Ascending aorta (tissue), 2 donors: ENCODE measurements around the gene ZNF653. TPM values are rescaled to one million over a fixed set of nuclear protein-coding genes. Genes with fewer than 3 reads are reported as not detected.

Source experiments
- DNase-seq, 2 donors: peaks; one replicate each; pipeline ENCODE4 v3.0.0-alpha.2; 2019; ENCODE audit warnings: low spot score in 2 of 2
- H3K27ac ChIP-seq, 2 donors: fragments of 200-600 bp; sonication (generic); one replicate each; pipeline ENCODE4 v1.5.1; 2016 to 2017; ENCODE audit warnings: mild to moderate bottlenecking in 1 of 2
- H3K27me3 ChIP-seq: fragments of 200-600 bp; sonication (generic); one replicate; pipeline ENCODE4 v1.5.1; 2017
- H3K36me3 ChIP-seq, 2 donors: fragments of 200-600 bp; sonication (generic); one replicate each; pipeline ENCODE4 v1.5.1; 2016
- H3K4me1 ChIP-seq, 2 donors: fragments of 200-600 bp; sonication (generic); one replicate each; pipeline ENCODE4 v1.5.1; 2016 to 2017; ENCODE audit warnings: mild to moderate bottlenecking in 1 of 2
- H3K4me3 ChIP-seq, 2 donors: fragments of 200-600 bp; sonication (generic); one replicate each; pipeline ENCODE4 v1.5.1; 2016 to 2017; ENCODE audit warnings: mild to moderate bottlenecking in 1 of 2
- H3K9me3 ChIP-seq, 2 donors: fragments of 200-600 bp; sonication (generic); one replicate each; pipeline ENCODE4 v1.5.1; 2016
- intact Hi-C: fragments of 100-400 bp; cut with DNase I; formaldehyde crosslinking; loops from one replicate; pipeline ENCODE4 v1.15.1; 2023
- total RNA-seq: library from RNA; depleted of rRNA; stranded (reverse); fragments of >200 nt; gene quantifications from one replicate; pipeline ENCODE4 v1.1.0, GENCODE V29; 2016
- TF ChIP-seq, protein P1 (sequence below), 3 experiments: fragments of 200-600 bp in 2 of 3; fragments of 450-650 bp in 1 of 3; sonication (generic) in 2 of 3; IDR thresholded peaks; one replicate each; pipeline ENCODE4 v1.5.1; 2016 to 2019; ENCODE audit warnings: antibody characterized with exemption in 3 of 3, mild to moderate bottlenecking in 1 of 3, moderate library complexity in 1 of 3

Gene ZNF653
- total RNA-seq, 1 donor from 2014 or later: 7.6 TPM

DNA sequence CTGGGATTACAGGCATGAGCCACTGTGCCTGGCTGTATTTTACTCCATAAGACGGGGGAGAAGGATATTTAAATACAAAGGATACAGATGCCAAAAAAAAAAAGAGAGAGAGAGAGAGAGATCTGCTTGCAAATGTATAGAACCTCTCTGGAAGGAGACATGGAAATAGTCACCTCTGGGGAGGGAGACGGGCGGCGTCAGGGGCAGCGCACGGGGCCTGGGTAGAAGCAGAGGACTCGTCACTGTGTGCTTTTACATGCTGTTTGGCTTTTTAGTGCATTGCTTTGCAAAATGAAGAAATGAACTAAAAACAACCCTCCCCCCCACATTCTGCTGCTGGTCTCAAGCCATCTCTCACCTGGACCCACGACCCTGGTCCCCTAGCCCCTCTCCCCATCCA, 4.8 kb upstream of the ZNF653 start:
- Histone ChIP-seq H3K36me3 (peaks cover 8 to 22% of the 10 kb centered on the region in 2 donors), H3K27ac (no peak overlapping the region)

DNA sequence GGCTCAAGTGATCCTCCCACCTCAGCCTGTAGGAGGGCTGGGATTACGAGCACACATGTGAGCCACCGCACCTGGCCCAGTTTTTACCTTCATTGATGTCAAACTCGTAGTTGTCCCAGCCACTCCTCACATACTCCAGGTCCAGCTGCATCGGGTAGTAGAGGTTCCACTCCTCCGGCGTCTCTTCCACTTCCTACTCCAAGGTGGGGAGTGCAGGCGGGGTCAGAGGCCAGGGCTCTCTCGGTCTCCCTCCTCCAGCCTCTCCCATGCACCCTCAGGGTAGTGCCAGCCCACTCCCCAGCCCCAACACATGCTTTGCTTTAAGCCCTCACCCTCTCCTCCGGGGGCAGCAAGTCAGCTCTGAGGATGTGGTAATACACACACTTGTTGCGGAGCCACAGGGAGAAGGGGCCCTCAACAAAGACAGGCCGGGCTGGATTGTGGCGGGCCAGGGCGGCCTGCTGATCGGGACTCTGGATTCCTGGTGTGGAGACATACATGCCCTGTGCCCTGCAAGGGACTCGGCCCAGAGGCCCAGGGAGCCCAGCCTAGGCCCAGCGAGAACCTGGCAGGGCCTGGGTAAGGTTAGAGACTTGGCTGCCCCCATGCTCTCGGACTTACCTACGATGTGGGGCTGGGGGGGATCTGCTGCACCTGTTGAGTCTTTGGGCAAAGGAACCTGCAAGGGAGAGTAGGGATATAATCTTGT, 1.9 kb upstream of the ZNF653 start:
- intact Hi-C loops: loop anchor here (5.0 kb wide), 1 partner anchor 125 kb away; the partner anchor contains the start of gene EPOR
- Histone ChIP-seq H3K27ac (no peak overlapping the region), H3K9me3 (no peaks in the 10 kb centered on the region), H3K27me3 (no peaks in the 10 kb centered on the region), H3K36me3 (peaks cover 2 to 10% of the 10 kb centered on the region in 2 donors), H3K4me3 (no peak overlapping the region), H3K4me1 (peaks cover 2 to 6% of the 10 kb centered on the region in 2 donors)
- TF ChIP-seq, protein P1, sequence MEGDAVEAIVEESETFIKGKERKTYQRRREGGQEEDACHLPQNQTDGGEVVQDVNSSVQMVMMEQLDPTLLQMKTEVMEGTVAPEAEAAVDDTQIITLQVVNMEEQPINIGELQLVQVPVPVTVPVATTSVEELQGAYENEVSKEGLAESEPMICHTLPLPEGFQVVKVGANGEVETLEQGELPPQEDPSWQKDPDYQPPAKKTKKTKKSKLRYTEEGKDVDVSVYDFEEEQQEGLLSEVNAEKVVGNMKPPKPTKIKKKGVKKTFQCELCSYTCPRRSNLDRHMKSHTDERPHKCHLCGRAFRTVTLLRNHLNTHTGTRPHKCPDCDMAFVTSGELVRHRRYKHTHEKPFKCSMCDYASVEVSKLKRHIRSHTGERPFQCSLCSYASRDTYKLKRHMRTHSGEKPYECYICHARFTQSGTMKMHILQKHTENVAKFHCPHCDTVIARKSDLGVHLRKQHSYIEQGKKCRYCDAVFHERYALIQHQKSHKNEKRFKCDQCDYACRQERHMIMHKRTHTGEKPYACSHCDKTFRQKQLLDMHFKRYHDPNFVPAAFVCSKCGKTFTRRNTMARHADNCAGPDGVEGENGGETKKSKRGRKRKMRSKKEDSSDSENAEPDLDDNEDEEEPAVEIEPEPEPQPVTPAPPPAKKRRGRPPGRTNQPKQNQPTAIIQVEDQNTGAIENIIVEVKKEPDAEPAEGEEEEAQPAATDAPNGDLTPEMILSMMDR (IDR thresholded peaks at IDR 0.05): no peak
- DNase-seq: no peak

More for the DNA sequence above, 4.8 kb upstream of the ZNF653 start:
- H3K4me3 ChIP-seq: no peak overlapping the region
- TF ChIP-seq, protein P1 (IDR thresholded peaks at IDR 0.05): no peak
- H3K9me3 ChIP-seq: no peaks in the 10 kb centered on the region
- intact Hi-C loops: no loop called here
- H3K27me3 ChIP-seq: no peaks in the 10 kb centered on the region
- no peak for DNase-seq
- peaks cover 0 to 3% of the 10 kb centered on the region in 2 donors for H3K4me1 ChIP-seq

DNA sequence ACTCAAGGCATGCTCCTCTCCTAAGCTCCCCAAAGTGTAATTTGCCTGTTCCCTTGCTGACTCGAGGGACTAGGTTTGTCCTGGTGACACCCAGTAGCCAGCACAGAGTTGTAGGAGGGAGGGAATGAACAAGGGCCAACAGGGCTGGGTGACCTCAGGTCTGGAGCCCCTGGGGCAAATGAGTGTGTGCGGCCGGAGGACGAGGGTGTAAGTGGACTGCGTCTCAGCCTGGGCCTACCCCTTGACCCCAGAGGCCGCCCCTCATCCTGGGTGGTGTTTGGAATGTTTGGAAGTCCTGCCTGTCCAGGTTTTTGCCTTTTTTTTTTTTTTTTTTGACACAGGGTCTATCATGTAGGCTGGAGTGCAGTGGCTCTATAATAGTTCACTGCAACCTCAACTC, 1.3 kb upstream of the ZNF653 start:
- Histone ChIP-seq H3K27me3 (no peaks in the 10 kb centered on the region), H3K27ac (no peak overlapping the region), H3K36me3 (peaks cover 0 to 5% of the 10 kb centered on the region in 2 donors), H3K4me1 (peaks cover 2 to 6% of the 10 kb centered on the region in 2 donors), H3K4me3 (no peak overlapping the region), H3K9me3 (no peaks in the 10 kb centered on the region)
- intact Hi-C loops: loop anchor here (5.0 kb wide), 1 partner anchor 125 kb away; the partner anchor contains the start of gene EPOR
- TF ChIP-seq, protein P1 (IDR thresholded peaks at IDR 0.05): no peak
- no peak for DNase-seq

DNA sequence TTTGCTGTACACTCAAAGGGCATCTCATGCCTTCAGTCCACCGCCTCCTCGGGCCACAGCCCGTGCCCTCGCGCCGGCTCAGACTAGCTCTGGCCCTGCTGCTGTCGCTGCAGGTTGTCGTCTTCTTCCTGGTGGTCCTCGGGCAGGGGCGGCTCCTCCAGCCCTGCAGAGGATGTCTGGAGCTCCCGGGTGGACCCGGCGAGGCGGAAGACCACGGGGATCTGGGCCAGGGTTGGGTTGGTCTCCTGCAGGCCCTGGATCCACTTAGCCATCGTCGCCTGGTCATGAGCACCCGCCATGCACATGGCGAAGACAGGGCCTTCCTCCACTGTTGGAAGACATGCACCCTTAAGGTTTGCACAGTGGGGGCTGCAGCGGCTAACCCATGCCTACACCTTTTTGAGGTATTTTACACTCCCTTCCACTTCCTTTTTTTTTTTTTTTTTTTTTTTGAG, 489 bp upstream of the ZNF653 start:
- Histone ChIP-seq H3K27ac (peak overlapping the region; percentile 95 to 97), H3K4me3 (peak overlapping the region; percentile 84 to 94), H3K27me3 (no peaks in the 10 kb centered on the region), H3K9me3 (no peaks in the 10 kb centered on the region), H3K36me3 (peaks cover 0 to 2% of the 10 kb centered on the region in 2 donors), H3K4me1 (peaks cover 2 to 6% of the 10 kb centered on the region in 2 donors)
- TF ChIP-seq, protein P1 (IDR thresholded peaks at IDR 0.05): no peak
- intact Hi-C loops: loop anchor here (5.0 kb wide), 1 partner anchor 124 kb away; the partner anchor contains the start of gene EPOR
- DNase-seq: no peak

DNA sequence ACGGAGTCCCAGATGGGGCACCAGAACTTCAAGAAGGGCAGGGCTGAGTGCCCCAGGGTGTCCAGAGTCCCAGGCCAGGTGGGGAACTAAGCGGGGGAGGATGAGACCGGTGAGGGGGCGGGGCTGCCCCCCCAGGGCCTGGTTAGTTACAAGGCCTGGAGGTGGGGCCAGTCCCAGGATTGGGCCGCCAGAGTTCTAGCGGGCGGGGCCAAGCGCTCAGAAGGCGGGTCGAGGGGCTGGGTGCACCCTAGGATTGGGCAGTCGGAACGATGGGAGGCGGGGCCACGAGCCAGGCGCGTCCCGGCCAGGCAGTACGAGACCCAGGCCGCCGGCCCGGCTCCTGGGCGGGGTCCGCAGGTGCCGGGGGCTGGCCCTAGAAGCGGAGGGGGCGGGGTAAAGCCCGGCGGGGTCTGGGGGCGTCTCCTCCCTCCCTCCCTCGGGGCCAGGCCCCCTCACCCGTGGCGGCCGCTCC, 571 bp downstream of the ZNF653 start:
- Histone ChIP-seq H3K4me3 (peak overlapping the region; percentile 84 to 94), H3K27ac (peak overlapping the region; percentile 95 to 97), H3K9me3 (no peaks in the 10 kb centered on the region), H3K4me1 (peaks cover 2 to 6% of the 10 kb centered on the region in 2 donors), H3K36me3 (no peaks in the 10 kb centered on the region), H3K27me3 (no peaks in the 10 kb centered on the region)
- TF ChIP-seq, protein P1 (IDR thresholded peaks at IDR 0.05): no peak
- DNase-seq: peak; percentile 93 to 98
- intact Hi-C loops: loop anchor here (1.0 to 5.0 kb wide), 4 partner anchors 24 to 123 kb away; partner anchors contain the start of genes ECSIT, EPOR, ODAD3 and PRKCSH
